ENCODE results near the gene BEGAIN.

Gene BEGAIN

GRCh38 chr14:100593751-100594624, 6.8 kb upstream of the BEGAIN start:
- no peak for DNase-seq

- DNase-seq = no peak
These were observed 5.8 kb upstream of the BEGAIN start for GRCh38 chr14:100592972-100593371.

- no peak for DNase-seq
These were observed 5.3 kb upstream of the BEGAIN start for GRCh38 chr14:100592461-100592891.

GRCh38 chr14:100591453-100592371, 4.5 kb upstream of the BEGAIN start:
- DNase-seq = no peak

- DNase-seq = no peak
These were observed 3.7 kb upstream of the BEGAIN start for GRCh38 chr14:100590726-100591452.

- no peak for DNase-seq
These were observed 2.7 kb upstream of the BEGAIN start for GRCh38 chr14:100589760-100590469.

GRCh38 chr14:100589071-100589759, 2.0 kb upstream of the BEGAIN start:
- DNase-seq = no peak

GRCh38 chr14:100588671-100589070, 1.5 kb upstream of the BEGAIN start:
- DNase-seq = no peak

- no peak for DNase-seq
These were observed 670 bp upstream of the BEGAIN start for GRCh38 chr14:100587763-100588411.

GRCh38 chr14:100586403-100587085, 673 bp downstream of the BEGAIN start:
- no peak for DNase-seq

- DNase-seq = no peak
These were observed 1.1 kb downstream of the BEGAIN start for GRCh38 chr14:100586153-100586402.

GRCh38 chr14:100585448-100586152, 1.6 kb downstream of the BEGAIN start:
- no peak for DNase-seq

- no peak for DNase-seq
These were observed 2.9 kb downstream of the BEGAIN start for GRCh38 chr14:100584056-100585031.

GRCh38 chr14:100583245-100583644, 4.0 kb downstream of the BEGAIN start:
- no peak for DNase-seq

- DNase-seq = no peak
These were observed 4.6 kb downstream of the BEGAIN start for GRCh38 chr14:100582496-100583165.

GRCh38 chr14:100581228-100582145, 5.7 kb downstream of the BEGAIN start:
- DNase-seq = no peak

All from NCI-H2107 (cell line).